ENCODE data around the gene TMCO2. TPM values are rescaled to one million over a fixed set of nuclear protein-coding genes. Genes with fewer than 3 reads are reported as not detected.

TMCO2 gene
- total and polyA plus RNA-seq, 2 donors, result 0.30 TPM; not detected in 1

- Histone ChIP-seq H3K36me3 (ENCODE audit: control insufficient read depth in 2 of 2, insufficient read depth in 2 of 2, low read length in 1 of 2) (peaks cover 30 to 54% of the 10 kb centered on the region in 2 donors), H3K4me1 (ENCODE audit: control insufficient read depth in 2 of 2, insufficient read depth in 2 of 2, low read length in 2 of 2) (no peaks in the 10 kb centered on the region), H3K27me3 (ENCODE audit: control insufficient read depth in 2 of 2, insufficient read depth in 1 of 2, low read length in 1 of 2) (no peaks in the 10 kb centered on the region), H3K9me3 (ENCODE audit: control insufficient read depth in 2 of 2, insufficient read depth in 1 of 2, low read length in 1 of 2) (no peaks in the 10 kb centered on the region), H3K4me3 (ENCODE audit: low read length in 2 of 2) (no peak overlapping the region), H3K27ac (ENCODE audit: low read depth in 1 of 2, low read length in 1 of 2) (no peak overlapping the region)
- 95% methylated on average over 2 of the region's 2 CpGs for WGBS
- no peak for DNase-seq (ENCODE audit: low read depth in 6 of 9, low spot score in 9 of 9)
These were observed 43.6 kb downstream of the TMCO2 start for GRCh38 chr1:40291293-40291692.

GRCh38 chr1:40299366-40300248, 51.9 kb downstream of the TMCO2 start:
- no peaks in the 10 kb centered on the region for H3K4me1 ChIP-seq (ENCODE audit: control insufficient read depth in 2 of 2, insufficient read depth in 2 of 2, low read length in 2 of 2)

GRCh38 chr1:40300249-40300567, 52.5 kb downstream of the TMCO2 start:
- no peak overlapping the region for H3K27ac ChIP-seq (ENCODE audit: low read depth in 1 of 2, low read length in 1 of 2)
- no peaks in the 10 kb centered on the region for H3K9me3 ChIP-seq (ENCODE audit: control insufficient read depth in 2 of 2, insufficient read depth in 1 of 2, low read length in 1 of 2)
- 96% methylated on average over 1 of the region's 1 CpG for WGBS
- no peaks in the 10 kb centered on the region for H3K4me1 ChIP-seq (ENCODE audit: control insufficient read depth in 2 of 2, insufficient read depth in 2 of 2, low read length in 2 of 2)
- H3K4me3 ChIP-seq (ENCODE audit: low read length in 2 of 2), result no peak overlapping the region
- H3K27me3 ChIP-seq (ENCODE audit: control insufficient read depth in 2 of 2, insufficient read depth in 1 of 2, low read length in 1 of 2), result no peaks in the 10 kb centered on the region
- no peaks in the 10 kb centered on the region for H3K36me3 ChIP-seq (ENCODE audit: control insufficient read depth in 2 of 2, insufficient read depth in 2 of 2, low read length in 1 of 2)
- DNase-seq (ENCODE audit: low read depth in 6 of 9, low spot score in 9 of 9), result no peak

More at GRCh38 chr1:40299366-40300248, 51.9 kb downstream of the TMCO2 start:
- 59% methylated on average over 8 of the region's 8 CpGs for WGBS
- H3K4me3 ChIP-seq (ENCODE audit: low read length in 2 of 2), result no peak overlapping the region
- no peaks in the 10 kb centered on the region for H3K9me3 ChIP-seq (ENCODE audit: control insufficient read depth in 2 of 2, insufficient read depth in 1 of 2, low read length in 1 of 2)
- peaks cover under 1 to 1% of the 10 kb centered on the region in 2 donors for H3K36me3 ChIP-seq (ENCODE audit: control insufficient read depth in 2 of 2, insufficient read depth in 2 of 2, low read length in 1 of 2)
- H3K27ac ChIP-seq (ENCODE audit: low read depth in 1 of 2, low read length in 1 of 2), result no peak overlapping the region
- no peak for DNase-seq (ENCODE audit: low read depth in 6 of 9, low spot score in 9 of 9)
- no peaks in the 10 kb centered on the region for H3K27me3 ChIP-seq (ENCODE audit: control insufficient read depth in 2 of 2, insufficient read depth in 1 of 2, low read length in 1 of 2)

GRCh38 chr1:40300651-40301050, 52.9 kb downstream of the TMCO2 start:
- H3K36me3 ChIP-seq (ENCODE audit: control insufficient read depth in 2 of 2, insufficient read depth in 2 of 2, low read length in 1 of 2), result no peaks in the 10 kb centered on the region
- no peaks in the 10 kb centered on the region for H3K4me1 ChIP-seq (ENCODE audit: control insufficient read depth in 2 of 2, insufficient read depth in 2 of 2, low read length in 2 of 2)
- no peaks in the 10 kb centered on the region for H3K9me3 ChIP-seq (ENCODE audit: control insufficient read depth in 2 of 2, insufficient read depth in 1 of 2, low read length in 1 of 2)
- H3K27me3 ChIP-seq (ENCODE audit: control insufficient read depth in 2 of 2, insufficient read depth in 1 of 2, low read length in 1 of 2), result no peaks in the 10 kb centered on the region
- DNase-seq (ENCODE audit: low read depth in 6 of 9, low spot score in 9 of 9), result no peak
- 96% methylated on average over 9 of the region's 9 CpGs for WGBS
- no peak overlapping the region for H3K27ac ChIP-seq (ENCODE audit: low read depth in 1 of 2, low read length in 1 of 2)
- no peak overlapping the region for H3K4me3 ChIP-seq (ENCODE audit: low read length in 2 of 2)

GRCh38 chr1:40301066-40301465, 53.3 kb downstream of the TMCO2 start:
- Histone ChIP-seq H3K27ac (ENCODE audit: low read depth in 1 of 2, low read length in 1 of 2) (no peak overlapping the region), H3K4me1 (ENCODE audit: control insufficient read depth in 2 of 2, insufficient read depth in 2 of 2, low read length in 2 of 2) (no peaks in the 10 kb centered on the region), H3K4me3 (ENCODE audit: low read length in 2 of 2) (no peak overlapping the region), H3K9me3 (ENCODE audit: control insufficient read depth in 2 of 2, insufficient read depth in 1 of 2, low read length in 1 of 2) (no peaks in the 10 kb centered on the region), H3K36me3 (ENCODE audit: control insufficient read depth in 2 of 2, insufficient read depth in 2 of 2, low read length in 1 of 2) (no peaks in the 10 kb centered on the region), H3K27me3 (ENCODE audit: control insufficient read depth in 2 of 2, insufficient read depth in 1 of 2, low read length in 1 of 2) (no peaks in the 10 kb centered on the region)
- WGBS, result 97% methylated on average over 10 of the region's 10 CpGs
- DNase-seq (ENCODE audit: low read depth in 6 of 9, low spot score in 9 of 9), result no peak

Other genes with a start within 250 kb of the TMCO2 start
- 268 TPM for gene CAP1, start 207.2 kb upstream of the TMCO2 start, total RNA-seq
- gene CAP1, start 207.2 kb upstream of the TMCO2 start, polyA plus RNA-seq, result 202 TPM
- 81.5 TPM for gene PPT1, start 150.7 kb upstream of the TMCO2 start, total RNA-seq
- 97.3 TPM for gene PPT1, start 150.7 kb upstream of the TMCO2 start, polyA plus RNA-seq
- gene RLF, start 86.5 kb upstream of the TMCO2 start, total RNA-seq, result 22.4 TPM
- gene RLF, start 86.5 kb upstream of the TMCO2 start, polyA plus RNA-seq, result 10.8 TPM
- gene ZMPSTE24, start 10.3 kb downstream of the TMCO2 start, total RNA-seq, result 23.4 TPM
- 23.7 TPM for gene ZMPSTE24, start 10.3 kb downstream of the TMCO2 start, polyA plus RNA-seq
- gene COL9A2, start 69.3 kb downstream of the TMCO2 start, total RNA-seq, result 3.4 TPM
- 39.1 TPM for gene COL9A2, start 69.3 kb downstream of the TMCO2 start, polyA plus RNA-seq
- gene SMAP2, start 125.8 kb downstream of the TMCO2 start, total RNA-seq, result 55.2 TPM
- gene SMAP2, start 125.8 kb downstream of the TMCO2 start, polyA plus RNA-seq, result 251 TPM
- gene ZFP69B, start 202.5 kb downstream of the TMCO2 start, total RNA-seq, result 2.9 TPM
- gene ZFP69B, start 202.5 kb downstream of the TMCO2 start, polyA plus RNA-seq, result 1.4 TPM
- 4.4 TPM for gene ZFP69, start 229.4 kb downstream of the TMCO2 start, total RNA-seq
- 9.5 TPM for gene ZFP69, start 229.4 kb downstream of the TMCO2 start, polyA plus RNA-seq